Measurements from ENCODE around the gene DES. TPM values are rescaled to one million over a fixed set of nuclear protein-coding genes. Genes with fewer than 3 reads are reported as not detected.
A peak's percentile ranks its signal among the peaks of the same experiment; 100 is the strongest.

The DES gene
- total RNA-seq, 1 donor from 2014 or later, result not detected

DNA sequence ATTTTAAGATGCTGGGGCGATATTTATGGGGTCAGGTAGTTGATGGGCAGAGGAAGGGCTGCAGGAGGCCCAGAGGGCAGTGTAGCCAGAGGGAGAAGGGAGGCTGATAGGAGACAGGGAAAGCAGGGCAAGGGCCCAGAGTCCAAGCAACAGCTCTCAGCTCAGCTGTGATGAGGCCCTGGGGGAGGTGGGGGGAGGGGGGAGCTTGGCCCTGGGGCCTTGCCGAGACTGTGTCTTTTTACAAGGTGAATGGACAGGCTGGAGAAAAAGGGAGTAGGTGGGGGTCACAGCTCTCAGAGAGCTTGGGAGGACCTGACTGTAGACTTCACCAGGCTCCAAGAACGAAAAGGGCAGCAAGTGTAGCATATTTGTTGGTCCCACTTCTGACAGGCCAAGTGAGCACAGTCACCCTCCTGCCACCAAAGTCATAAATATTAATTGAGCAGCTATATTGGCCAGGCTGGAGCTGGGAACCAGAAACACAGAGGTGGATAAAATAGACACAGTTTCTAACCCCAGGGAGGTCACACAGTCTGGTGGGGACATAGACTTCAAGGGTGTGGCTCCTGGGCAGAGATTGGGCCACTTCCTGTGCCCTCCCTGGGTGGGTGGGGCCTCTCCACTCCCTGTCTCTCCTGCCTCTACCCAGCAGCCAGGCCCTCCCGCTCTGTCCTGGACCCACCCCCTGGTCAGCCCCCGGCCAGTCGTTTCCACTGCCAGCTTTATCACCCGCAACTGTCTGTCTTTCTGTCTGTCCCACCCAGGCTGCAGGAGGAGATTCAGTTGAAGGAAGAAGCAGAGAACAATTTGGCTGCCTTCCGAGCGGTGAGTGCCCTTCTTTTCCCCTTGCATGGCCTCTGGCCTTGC, 1.4 kb downstream of the DES start:
- no peak for DNase-seq (ENCODE audit: low read depth in 2 of 2)

DNA sequence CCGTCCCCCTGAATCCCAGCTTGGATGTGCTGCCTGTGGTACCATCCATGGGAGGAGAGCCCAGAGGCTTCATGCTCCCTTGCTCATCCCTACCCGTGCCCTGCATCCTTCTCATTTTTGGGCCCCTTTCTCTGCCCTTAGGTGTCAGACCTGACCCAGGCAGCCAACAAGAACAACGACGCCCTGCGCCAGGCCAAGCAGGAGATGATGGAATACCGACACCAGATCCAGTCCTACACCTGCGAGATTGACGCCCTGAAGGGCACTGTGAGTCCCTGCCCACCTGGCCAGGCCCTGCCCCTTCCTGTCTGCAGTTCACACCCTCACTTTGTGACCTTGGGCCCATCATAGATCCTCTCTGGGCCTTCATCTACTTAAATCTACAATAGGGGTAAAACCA, 2.5 kb downstream of the DES start:
- no peak for DNase-seq (ENCODE audit: low read depth in 2 of 2)

DNA sequence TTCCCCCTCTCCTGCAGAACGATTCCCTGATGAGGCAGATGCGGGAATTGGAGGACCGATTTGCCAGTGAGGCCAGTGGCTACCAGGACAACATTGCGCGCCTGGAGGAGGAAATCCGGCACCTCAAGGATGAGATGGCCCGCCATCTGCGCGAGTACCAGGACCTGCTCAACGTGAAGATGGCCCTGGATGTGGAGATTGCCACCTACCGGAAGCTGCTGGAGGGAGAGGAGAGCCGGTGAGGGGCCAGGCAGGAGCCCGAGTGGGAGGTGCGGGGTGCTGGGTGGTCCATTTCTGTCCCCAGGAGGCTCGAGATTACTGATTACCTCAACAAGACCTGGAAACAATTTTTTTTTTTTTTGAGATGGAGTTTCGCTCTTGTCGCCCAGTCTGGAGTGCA, 3.1 kb downstream of the DES start:
- DNase-seq (ENCODE audit: low read depth in 2 of 2), result no peak

DNA sequence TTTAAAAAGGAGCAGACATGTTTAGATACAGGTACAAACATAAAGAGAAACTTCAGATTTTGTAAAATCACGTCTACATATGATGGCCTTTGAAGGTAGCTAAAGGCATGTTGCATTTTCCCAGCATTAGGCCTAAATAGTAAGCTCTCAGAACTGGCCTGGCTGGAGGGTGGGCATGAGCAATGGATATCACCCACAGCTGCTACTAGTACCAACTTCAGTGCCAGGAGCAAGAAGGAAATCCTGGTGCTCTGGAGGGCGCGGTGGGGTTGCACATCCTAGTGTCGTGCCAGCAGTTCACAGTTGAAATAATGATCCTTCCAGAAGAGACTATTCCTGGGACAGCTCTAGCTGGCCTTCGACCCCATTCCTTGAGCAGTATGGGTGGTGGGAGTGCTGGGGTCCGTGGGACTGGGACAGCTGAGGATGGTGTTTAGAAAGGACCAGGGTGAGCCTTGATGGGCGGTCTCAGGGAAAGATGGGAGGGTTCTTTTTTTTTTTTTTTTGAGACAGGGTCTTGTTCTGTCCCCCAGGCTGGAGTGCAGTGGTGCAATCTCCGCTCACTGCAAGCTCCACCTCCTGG, 4.9 kb downstream of the DES start:
- DNase-seq (ENCODE audit: low read depth in 2 of 2), result no peak

DNA sequence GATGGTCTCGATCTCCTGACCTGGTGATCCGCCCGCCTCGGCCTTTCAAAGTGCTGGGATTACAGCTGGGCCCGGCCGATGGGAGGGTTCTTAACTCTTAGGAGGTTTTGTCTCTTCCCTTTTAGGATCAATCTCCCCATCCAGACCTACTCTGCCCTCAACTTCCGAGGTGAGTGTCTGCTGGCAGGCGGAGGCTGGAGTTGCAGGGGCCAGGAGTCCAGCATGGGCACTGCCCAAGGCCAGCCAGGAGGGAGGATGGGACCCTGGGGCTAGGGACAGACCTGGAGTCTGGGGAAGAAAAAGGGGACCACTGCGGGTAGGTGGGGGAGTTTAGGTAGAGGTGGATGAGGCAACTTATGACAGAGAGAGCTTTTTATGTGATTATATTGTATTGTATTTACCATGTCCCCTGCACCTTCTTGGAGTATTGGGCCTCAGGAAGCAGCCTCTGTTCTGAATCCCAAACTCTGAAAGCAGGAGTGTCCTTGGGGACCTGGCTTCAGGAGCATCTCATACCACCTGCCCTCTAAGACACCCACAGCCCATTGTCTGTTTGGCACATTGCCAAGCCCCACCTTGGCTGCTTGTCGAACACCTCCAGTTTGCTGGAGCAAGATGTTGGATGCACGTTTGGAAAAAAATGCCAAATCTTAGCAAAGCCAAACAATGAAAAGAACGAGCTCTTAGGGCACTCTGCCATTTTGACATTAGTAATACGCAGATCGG, 5.6 kb downstream of the DES start:
- DNase-seq (ENCODE audit: low read depth in 2 of 2), result no peak

DNA sequence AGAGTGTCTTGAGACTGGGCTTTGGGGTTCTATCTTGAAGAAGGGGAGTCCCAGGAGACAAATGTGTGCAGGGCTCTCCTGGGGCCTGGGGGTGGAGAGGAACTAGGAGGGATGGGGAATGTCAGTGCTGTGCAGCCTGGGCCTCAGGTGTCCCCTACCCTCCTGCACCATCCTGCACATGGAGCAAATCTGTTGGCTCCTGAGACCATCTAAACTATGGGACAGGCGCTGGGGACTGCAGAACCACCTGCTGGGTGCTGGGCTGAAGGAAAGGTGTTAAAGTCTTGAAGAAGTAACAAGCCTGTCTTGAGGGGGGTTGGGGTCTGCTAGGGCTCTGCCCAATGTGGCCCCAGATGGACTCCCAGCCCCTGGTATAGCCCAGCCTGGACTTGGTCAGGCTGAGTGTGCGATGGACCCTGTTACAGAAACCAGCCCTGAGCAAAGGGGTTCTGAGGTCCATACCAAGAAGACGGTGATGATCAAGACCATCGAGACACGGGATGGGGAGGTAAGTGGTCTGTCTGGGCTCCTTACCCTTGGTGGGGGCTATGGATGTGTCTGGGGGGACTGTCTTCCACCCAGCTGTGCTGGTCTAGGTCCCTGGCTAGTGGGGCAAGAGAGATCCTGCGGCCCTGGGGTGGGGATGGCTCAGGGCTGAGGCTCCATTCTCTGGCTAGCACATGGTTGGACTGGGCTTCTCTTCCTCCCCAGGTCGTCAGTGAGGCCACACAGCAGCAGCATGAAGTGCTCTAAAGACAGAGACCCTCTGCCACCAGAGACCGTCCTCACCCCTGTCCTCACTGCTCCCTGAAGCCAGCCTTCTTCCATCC, 7.3 kb downstream of the DES start:
- DNase-seq (ENCODE audit: low read depth in 2 of 2), result no peak

DNA sequence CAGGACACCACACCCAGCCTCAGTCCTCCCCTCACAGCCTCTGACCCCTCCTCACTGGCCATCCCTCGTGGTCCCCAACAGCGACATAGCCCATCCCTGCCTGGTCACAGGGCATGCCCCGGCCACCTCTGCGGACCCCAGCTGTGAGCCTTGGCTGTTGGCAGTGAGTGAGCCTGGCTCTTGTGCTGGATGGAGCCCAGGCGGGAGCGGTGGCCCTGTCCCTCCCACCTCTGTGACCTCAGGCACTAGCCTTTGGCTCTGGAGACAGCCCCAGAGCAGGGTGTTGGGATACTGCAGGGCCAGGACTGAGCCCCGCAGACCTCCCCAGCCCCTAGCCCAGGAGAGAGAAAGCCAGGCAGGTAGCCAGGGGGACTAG, 7.9 kb downstream of the DES start:
- no peak for DNase-seq (ENCODE audit: low read depth in 2 of 2)

DNA sequence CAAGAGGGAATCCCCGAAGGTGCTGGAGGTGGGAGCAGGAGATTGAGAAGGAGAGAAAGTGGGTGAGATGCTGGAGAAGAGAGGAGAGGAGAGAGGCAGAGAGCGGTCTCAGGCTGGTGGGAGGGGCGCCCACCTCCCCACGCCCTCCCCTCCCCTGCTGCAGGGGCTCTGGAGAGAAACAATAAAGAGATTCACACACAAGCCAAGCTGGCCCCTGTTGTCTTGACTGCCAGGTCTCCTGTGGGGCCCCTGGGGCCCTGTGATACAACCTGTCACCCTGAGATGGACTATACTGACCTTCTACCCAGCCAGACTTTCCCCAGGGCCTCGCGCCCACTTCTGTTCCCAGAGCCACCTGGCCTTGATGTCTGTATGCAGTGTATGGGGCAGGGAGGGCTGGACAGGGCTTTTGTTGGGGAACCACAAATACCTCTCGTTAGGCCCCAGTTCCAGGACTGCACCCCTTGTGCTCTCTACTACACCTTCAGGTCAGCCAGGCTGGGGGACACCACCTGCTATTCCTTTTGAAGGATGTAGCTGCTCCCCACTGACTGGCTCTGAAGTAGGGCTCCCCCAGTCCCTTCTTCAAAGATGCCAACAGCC, 8.5 kb downstream of the DES start:
- DNase-seq (ENCODE audit: low read depth in 2 of 2), result no peak

DNA sequence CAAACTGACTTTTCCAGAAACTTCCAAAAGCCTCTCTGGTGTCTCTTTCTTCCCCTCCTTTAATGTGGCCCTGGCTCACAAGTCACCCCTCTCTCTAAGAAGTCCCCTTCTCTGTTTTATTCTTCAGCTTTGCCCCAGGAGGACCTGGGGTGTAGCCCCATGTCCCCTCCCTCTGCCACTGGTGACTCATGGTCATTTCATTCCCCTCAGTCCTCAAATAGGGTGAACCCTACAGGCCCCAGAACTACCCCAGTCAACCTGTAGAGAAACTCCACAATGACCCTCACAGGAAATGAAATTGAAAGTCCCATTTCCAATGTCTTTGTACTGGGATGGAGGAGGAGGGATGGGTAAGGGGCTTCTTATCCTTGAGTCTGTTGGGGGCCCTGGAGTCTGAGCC, 10.3 kb downstream of the DES start:
- no peak for DNase-seq (ENCODE audit: low read depth in 2 of 2)

DNA sequence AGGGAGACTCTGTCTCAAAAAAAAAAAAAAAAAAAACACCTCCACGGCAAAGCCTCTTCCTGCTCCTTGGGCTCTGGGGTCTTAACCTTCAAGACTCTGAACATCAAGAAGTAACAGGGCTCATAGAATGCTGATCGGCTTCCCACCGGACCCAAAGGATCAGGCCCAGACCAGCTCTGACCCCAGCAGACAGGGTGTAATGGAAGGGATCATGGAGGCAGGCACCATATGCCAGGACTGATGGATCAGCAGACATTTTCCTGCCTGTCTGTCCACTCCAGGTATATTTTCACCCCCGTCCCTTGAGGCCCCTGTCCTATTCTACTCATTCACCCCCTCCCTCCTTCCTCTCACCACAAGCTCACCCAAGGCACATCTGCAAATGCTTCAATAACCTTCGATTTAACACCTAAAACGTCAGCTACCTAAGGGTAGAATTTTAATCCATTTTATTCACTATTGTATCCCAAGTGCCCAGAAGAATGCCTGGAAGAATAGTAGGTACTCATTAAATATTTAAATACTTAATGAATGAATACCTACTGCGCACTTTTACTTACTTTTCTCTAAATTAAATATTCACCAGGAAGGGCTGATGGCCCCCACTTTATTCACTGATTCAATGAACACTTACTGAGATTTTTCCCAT, 11.9 kb downstream of the DES start:
- no peak for DNase-seq (ENCODE audit: low read depth in 2 of 2)

DNA sequence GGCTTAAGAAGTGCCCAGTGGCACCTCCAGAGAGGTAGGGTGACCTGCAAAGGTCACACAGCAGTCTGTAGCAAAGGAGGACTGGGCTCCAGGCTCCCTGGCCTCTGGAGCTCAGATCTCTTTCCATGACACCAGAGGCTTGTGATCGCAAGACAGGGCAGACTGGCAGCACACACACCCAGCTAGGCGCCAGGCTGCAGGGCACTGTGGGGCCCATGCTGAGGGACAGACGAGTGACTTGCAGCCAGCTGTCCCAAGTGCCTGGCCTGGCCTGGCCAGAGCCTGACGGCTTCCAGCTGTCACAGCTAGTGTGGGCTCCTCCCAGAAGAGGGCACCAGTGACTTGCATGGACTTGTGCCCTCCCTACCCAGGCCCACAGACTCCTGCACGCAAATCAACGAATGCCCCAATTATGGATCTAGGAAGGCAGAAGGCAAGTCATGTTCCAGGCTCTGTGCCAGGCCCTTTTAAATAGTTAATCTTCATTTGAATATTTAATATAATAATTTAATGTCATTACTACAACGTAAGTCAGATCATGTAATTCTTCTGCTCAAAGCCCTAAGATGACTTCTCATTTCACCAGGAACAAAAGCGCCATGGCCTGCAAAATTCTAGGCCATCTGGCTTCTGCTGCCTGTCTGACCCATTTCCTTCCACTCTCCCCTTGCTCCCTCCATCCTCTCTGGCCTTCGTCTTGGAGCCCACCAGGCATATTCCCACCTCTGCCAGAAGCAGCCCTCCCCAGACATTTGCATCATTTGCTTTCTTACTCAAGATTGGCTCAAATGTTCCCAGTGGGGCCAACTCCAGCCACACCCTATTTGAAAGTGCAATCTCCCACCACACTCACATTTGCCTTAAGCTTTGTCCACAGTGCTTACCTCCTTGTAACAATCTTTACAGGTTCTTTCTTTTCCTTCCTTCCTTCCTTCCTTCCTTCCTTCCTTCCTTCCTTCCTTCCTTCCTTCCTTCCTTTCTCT, 12.7 kb downstream of the DES start:
- peak in 1 of 2 donors; percentile 10 for DNase-seq (ENCODE audit: low read depth in 2 of 2)

DNA sequence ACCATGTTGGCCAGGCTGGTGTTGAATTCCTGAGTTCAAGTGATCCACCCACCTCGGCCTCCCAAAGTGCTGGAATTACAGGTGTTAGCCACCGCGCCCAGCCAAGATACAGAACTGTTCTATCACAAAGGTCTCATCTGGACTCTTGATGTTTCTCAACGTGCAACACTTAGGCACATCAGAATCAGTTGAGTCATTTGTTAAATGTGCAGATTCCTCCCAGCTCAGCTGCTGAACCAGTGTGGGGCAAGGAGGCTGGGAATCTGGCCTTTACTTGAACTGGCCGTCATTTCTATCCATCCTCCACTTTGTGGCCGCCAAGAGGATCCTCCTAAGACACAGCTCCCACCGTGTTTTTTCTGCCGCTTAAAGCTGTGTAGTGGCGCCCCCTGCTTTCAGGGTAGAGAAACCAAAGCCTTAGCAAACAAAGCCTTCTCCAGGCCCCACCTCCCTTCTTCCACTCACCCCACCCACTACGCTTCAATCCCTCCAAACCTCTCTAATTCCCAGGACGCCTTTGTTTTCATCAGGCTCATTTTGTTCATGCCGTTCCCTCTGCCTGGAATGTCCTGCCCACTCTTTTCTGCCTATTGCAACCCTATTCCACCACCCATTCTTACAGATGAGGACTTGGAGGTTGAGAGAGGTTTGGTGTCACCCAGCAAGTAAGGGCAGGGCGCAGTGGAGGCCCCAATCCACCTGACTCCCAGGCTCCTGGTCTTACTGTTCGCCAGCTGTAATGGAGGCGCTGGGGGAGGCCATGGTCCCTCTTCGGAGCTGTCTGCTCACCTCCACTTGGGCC, 15.7 kb downstream of the DES start:
- DNase-seq (ENCODE audit: low read depth in 2 of 2), result peak in 1 of 2 donors; percentile 19

DNA sequence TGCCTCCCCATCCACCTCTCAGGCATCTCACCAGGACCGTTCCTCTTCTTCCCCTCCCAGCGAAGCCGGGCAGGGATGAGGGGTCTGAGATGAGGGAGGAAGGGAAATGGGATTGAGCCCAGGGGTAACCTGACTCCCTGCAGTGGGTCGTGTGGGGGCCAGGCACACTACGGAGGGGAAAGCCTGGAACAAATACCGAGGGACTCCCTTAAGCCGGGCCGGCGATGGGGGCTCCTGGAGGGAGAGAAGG, 16.2 kb downstream of the DES start:
- no peak for DNase-seq (ENCODE audit: low read depth in 2 of 2)

DNA sequence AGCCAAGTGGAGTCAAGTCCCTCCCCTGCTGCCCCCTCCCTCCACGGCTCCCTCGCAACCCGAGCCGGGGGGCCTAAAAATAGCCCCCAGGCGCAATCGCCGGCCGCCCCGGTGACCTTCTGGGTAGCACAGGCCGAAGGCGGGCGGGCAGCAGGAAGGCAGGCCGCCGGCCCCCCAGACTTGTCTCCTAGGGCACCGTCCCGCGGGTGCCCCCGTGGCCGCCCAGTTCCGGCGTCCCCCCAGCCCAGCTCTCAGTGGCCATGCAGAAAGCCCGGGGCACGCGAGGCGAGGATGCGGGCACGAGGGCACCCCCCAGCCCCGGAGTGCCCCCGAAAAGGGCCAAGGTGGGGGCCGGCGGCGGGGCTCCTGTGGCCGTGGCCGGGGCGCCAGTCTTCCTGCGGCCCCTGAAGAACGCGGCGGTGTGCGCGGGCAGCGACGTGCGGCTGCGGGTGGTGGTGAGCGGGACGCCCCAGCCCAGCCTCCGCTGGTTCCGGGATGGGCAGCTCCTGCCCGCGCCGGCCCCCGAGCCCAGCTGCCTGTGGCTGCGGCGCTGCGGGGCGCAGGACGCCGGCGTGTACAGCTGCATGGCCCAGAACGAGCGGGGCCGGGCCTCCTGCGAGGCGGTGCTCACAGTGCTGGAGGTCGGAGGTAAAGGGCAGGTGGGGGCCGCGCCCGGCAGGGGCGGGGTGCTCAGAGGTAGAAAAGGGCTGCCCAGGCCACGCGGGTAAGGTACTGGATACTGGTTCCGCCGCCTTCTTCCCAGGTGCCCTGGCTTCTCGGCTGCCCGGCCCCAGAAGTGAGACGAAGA, 16.7 kb downstream of the DES start, which contains the start of gene SPEG:
SPEG (plus strand) TSS at position 126 of the 808 bp plus-strand sequence; CDS start at position 261, 135 bp downstream.
- no peak for DNase-seq (ENCODE audit: low read depth in 2 of 2)

DNA sequence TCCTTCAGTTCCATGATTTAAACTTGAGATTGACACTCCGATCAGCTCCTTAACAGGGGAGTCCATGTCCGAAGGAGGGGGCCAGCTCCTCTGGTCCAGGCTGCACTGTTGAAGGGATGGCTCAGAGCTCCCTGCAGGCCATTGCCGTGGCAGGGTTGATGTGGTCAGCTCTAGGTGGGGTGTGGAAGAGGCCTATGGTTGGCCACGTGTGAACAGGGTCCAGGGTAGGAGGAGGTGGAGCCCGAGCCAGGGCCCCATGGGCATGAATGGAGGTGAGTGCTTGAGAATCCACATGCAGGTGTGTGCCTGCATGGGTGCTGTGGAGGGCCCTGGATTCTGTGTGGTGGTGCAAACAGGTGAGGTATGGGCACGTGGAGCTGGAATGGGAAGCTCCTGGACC, 17.5 kb downstream of the DES start:
- DNase-seq (ENCODE audit: low read depth in 2 of 2), result no peak

DNA sequence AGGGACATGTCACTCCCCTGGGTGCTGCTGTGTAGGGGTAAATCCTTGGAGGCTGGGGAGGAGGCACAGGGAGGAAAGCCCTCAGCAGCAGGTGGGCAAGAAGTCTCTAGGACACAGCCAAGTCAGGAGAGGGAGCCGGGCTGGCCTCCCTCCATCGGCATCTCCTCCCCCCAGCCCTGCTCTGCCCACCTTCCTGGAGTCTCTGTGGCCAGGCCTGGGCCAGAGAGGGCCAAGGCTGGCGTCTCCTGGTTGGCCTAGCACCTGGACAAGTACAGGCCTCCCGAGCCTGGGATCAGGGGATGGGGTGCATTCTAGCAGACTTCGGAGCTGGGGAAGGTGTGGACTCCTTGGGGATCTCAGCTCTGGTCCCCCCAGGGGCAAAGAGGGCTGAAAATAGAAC, 18.3 kb downstream of the DES start:
- DNase-seq (ENCODE audit: low read depth in 2 of 2), result no peak

DNA sequence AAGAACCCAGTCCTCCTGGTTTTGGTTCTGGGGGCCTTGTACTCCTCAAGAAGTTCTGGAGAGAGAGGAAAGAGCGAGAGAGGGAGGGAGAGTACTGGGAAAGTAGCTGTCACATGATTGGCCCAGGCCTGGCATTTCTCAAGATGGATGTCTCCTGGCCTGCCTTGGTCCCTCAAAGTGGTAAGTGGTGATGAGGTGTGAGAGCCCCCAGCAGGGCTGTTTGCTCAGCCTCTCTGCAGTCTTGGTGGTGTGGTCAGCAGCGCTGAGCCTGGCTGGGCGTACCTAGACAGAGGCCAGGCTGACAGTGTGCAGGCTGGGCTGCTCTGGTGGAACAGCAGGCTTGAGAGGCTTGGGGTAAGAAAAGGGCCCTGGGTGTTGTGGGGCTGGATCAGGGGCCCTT, 19.0 kb downstream of the DES start:
- no peak for DNase-seq (ENCODE audit: low read depth in 2 of 2)

DNA sequence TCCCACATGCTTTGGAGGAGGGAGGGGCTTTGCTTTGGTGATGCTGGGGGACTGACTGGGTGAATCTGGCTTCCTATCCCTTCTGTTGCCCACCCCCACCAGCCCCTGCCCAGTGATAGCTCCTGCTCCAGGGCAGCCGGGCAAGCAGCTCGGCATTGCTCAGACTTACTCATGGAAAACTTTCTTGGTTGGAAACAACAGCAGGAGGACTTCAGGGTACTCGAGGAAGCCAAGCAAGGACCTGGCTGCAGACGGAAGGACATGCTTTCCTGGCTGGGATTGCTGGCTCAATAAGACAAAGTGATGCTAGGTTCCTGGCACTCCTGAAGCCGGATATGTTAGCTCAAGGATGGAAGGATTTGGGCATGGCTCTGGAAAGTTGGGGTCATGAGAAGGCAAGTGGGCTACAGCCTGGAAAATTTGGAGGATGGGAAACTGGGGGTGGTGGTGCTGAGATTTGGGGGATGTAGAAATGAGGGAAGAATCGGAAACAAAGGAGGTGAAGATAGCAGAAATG, 19.6 kb downstream of the DES start:
- DNase-seq (ENCODE audit: low read depth in 2 of 2), result no peak
